ENCODE data around the gene BAZ2A. TPM values are rescaled to one million over a fixed set of nuclear protein-coding genes. Genes with fewer than 3 reads are reported as not detected.
"Not testable (repeated sequence)": the region's sequence is repeated elsewhere in the genome, so short reads cannot be mapped to it uniquely, and the experiment has no call there.

The BAZ2A gene
- total RNA-seq, 1 donor from 2014 or later = 37.9 TPM

GRCh38 chr12:56589783-56590182 is 40.3 kb downstream of the BAZ2A start:
- Histone ChIP-seq H3K4me3 (ENCODE audit: low read depth, low read length) (no peak overlapping the region), H3K27me3 (ENCODE audit: control insufficient read depth, insufficient read depth, low read length) (no peaks in the 10 kb centered on the region), H3K36me3 (ENCODE audit: control insufficient read depth, insufficient read depth, low read length) (peaks cover 7% of the 10 kb centered on the region)
- no peak for TF ChIP-seq CTCF (IDR thresholded peaks at IDR 0.05; ENCODE audit: insufficient read depth, low read length, poor library complexity, severe bottlenecking)
- no peak for DNase-seq (ENCODE audit: low read depth)

- Histone ChIP-seq H3K4me3 (ENCODE audit: low read depth, low read length) (no peak overlapping the region), H3K36me3 (ENCODE audit: control insufficient read depth, insufficient read depth, low read length) (peaks cover 7% of the 10 kb centered on the region), H3K27me3 (ENCODE audit: control insufficient read depth, insufficient read depth, low read length) (no peaks in the 10 kb centered on the region)
- no peak for DNase-seq (ENCODE audit: low read depth)
- TF ChIP-seq CTCF (IDR thresholded peaks at IDR 0.05; ENCODE audit: insufficient read depth, low read length, poor library complexity, severe bottlenecking) = no peak
These were observed 45.0 kb downstream of the BAZ2A start for GRCh38 chr12:56585098-56585497.

GRCh38 chr12:56581418-56582145 is 48.5 kb downstream of the BAZ2A start:
- peaks cover 1% of the 10 kb centered on the region for H3K36me3 ChIP-seq (ENCODE audit: control insufficient read depth, insufficient read depth, low read length)
- no peaks in the 10 kb centered on the region for H3K27me3 ChIP-seq (ENCODE audit: control insufficient read depth, insufficient read depth, low read length)
- no peak for TF ChIP-seq CTCF (IDR thresholded peaks at IDR 0.05; ENCODE audit: insufficient read depth, low read length, poor library complexity, severe bottlenecking)
- H3K4me3 ChIP-seq (ENCODE audit: low read depth, low read length) = no peak overlapping the region
- no peak for DNase-seq (ENCODE audit: low read depth)

- no peak overlapping the region for H3K4me3 ChIP-seq (ENCODE audit: low read depth, low read length)
- no peaks in the 10 kb centered on the region for H3K27me3 ChIP-seq (ENCODE audit: control insufficient read depth, insufficient read depth, low read length)
- no peak for TF ChIP-seq CTCF (IDR thresholded peaks at IDR 0.05; ENCODE audit: insufficient read depth, low read length, poor library complexity, severe bottlenecking)
- DNase-seq (ENCODE audit: low read depth) = no peak
- H3K36me3 ChIP-seq (ENCODE audit: control insufficient read depth, insufficient read depth, low read length) = no peaks in the 10 kb centered on the region
These were observed 51.1 kb downstream of the BAZ2A start for GRCh38 chr12:56578983-56579546.

GRCh38 chr12:56577248-56577647 is 52.9 kb downstream of the BAZ2A start:
- H3K36me3 ChIP-seq (ENCODE audit: control insufficient read depth, insufficient read depth, low read length); H3K27me3 ChIP-seq (ENCODE audit: control insufficient read depth, insufficient read depth, low read length); DNase-seq (ENCODE audit: low read depth): not testable (repeated sequence)

GRCh38 chr12:56574210-56574609 is 55.9 kb downstream of the BAZ2A start:
- Histone ChIP-seq H3K4me3 (ENCODE audit: low read depth, low read length) (no peak overlapping the region), H3K27me3 (ENCODE audit: control insufficient read depth, insufficient read depth, low read length) (no peaks in the 10 kb centered on the region), H3K36me3 (ENCODE audit: control insufficient read depth, insufficient read depth, low read length) (no peaks in the 10 kb centered on the region)
- no peak for TF ChIP-seq CTCF (IDR thresholded peaks at IDR 0.05; ENCODE audit: insufficient read depth, low read length, poor library complexity, severe bottlenecking)
- DNase-seq (ENCODE audit: low read depth) = no peak

More at GRCh38 chr12:56577248-56577647, 52.9 kb downstream of the BAZ2A start:
- not testable (repeated sequence) for H3K4me3 ChIP-seq (ENCODE audit: low read depth, low read length)
